Caco-2 (cell line): ENCODE measurements around the gene GPA33. TPM values are rescaled to one million over a fixed set of nuclear protein-coding genes. Genes with fewer than 3 reads are reported as not detected.

Experiments
- BruUV-seq: library from RNA; stranded (reverse); fragments of 400-500 nt; replicated peaks from 2 replicates; lab custom pipeline; 2021; lab: Mats Ljungman, UMichigan
- CTCF ChIA-PET: fragments of 300-600 bp; sonication (Branson Sonifier 250); formaldehyde crosslinking; loops from one replicate; lab custom pipeline; 2022; ENCODE audit warnings: antibody characterized with exemption; lab: Charles Lee
- POLR2A ChIA-PET: fragments of 300-600 bp; sonication (Branson Sonifier 250); formaldehyde crosslinking; loops from one replicate; lab custom pipeline; 2022; ENCODE audit warnings: antibody characterized with exemption; lab: Charles Lee
- DNase-seq, 2 experiments: peaks; one replicate each; pipeline versions ENCODE4 v3.0.0 to v3.0.0-alpha.2; 2020 to 2022
- H3K27me3 ChIP-seq: replicated peaks from 2 replicates; pipeline ENCODE4 v1.6.0; 2011; ENCODE audit warnings: low read length; ENCODE audit not compliant: control insufficient read depth, insufficient read depth
- H3K36me3 ChIP-seq: 2 replicates; pipeline ENCODE4 v1.5.1; 2011; ENCODE audit warnings: low read length; ENCODE audit not compliant: control insufficient read depth, insufficient read depth
- H3K4me1 ChIP-seq: fragments of 250-450 bp; sonication (Bioruptor Pico); 2 replicates; pipeline ENCODE4 v1.5.1; 2020; ENCODE audit warnings: mild to moderate bottlenecking
- H3K4me3 ChIP-seq: 2 replicates; pipeline ENCODE4 v1.5.1; 2011; ENCODE audit warnings: low read depth, mild to moderate bottlenecking, control low read depth, low read length
- H3K9me3 ChIP-seq: fragments of 250-450 bp; sonication (Bioruptor Pico); 2 replicates; pipeline ENCODE4 v1.5.1; 2020; ENCODE audit warnings: mild to moderate bottlenecking, moderate library complexity
- H3K27ac Mint-ChIP-seq: one replicate; pipeline ENCODE4 v1.8.0; 2022; ENCODE audit warnings: mixed read lengths; ENCODE audit not compliant: unreplicated experiment
- H3K27me3 Mint-ChIP-seq: one replicate; pipeline ENCODE4 v1.8.0; 2022; ENCODE audit warnings: mixed read lengths; ENCODE audit not compliant: insufficient read depth, unreplicated experiment
- H3K36me3 Mint-ChIP-seq: one replicate; pipeline ENCODE4 v1.8.0; 2022; ENCODE audit warnings: mild to moderate bottlenecking, mixed read lengths; ENCODE audit not compliant: insufficient read depth, unreplicated experiment
- H3K4me1 Mint-ChIP-seq: one replicate; pipeline ENCODE4 v1.8.0; 2022; ENCODE audit warnings: low read depth, mixed read lengths; ENCODE audit not compliant: unreplicated experiment
- H3K4me3 Mint-ChIP-seq: one replicate; pipeline ENCODE4 v1.8.0; 2022; ENCODE audit warnings: mild to moderate bottlenecking, moderate library complexity, mixed read lengths; ENCODE audit not compliant: unreplicated experiment
- H3K9me3 Mint-ChIP-seq: one replicate; pipeline ENCODE4 v1.8.0; 2022; ENCODE audit warnings: mixed read lengths; ENCODE audit not compliant: unreplicated experiment
- CTCF ChIP-seq, 2 experiments: fragments of 200-600 bp in 1 of 2; IDR thresholded peaks; 1 replicate in 1 of 2; 2 replicates in 1 of 2; pipeline versions ENCODE4 v1.5.1 to v1.8.0; 2011 to 2022; ENCODE audit warnings: antibody characterized with exemption in 1 of 2, control low read depth in 1 of 2, inconsistent platforms in 1 of 2, low read depth in 1 of 2, low read length in 1 of 2, mild to moderate bottlenecking in 1 of 2, moderate library complexity in 1 of 2; ENCODE audit not compliant: insufficient read depth in 1 of 2, severe bottlenecking in 1 of 2, unreplicated experiment in 1 of 2
- intact Hi-C: fragments of 100-400 bp; cut with micrococcal nuclease; formaldehyde crosslinking; loops from one replicate; pipeline ENCODE4 v1.10.0; 2022; ENCODE audit not compliant: unreplicated experiment
- total RNA-seq: library from RNA; stranded (reverse); gene quantifications from 2 replicates; pipeline ENCODE4 v1.2.3, GENCODE V29; 2022

Gene GPA33
- total RNA-seq, 1 experiment from 2014 or later = not detected

DNA sequence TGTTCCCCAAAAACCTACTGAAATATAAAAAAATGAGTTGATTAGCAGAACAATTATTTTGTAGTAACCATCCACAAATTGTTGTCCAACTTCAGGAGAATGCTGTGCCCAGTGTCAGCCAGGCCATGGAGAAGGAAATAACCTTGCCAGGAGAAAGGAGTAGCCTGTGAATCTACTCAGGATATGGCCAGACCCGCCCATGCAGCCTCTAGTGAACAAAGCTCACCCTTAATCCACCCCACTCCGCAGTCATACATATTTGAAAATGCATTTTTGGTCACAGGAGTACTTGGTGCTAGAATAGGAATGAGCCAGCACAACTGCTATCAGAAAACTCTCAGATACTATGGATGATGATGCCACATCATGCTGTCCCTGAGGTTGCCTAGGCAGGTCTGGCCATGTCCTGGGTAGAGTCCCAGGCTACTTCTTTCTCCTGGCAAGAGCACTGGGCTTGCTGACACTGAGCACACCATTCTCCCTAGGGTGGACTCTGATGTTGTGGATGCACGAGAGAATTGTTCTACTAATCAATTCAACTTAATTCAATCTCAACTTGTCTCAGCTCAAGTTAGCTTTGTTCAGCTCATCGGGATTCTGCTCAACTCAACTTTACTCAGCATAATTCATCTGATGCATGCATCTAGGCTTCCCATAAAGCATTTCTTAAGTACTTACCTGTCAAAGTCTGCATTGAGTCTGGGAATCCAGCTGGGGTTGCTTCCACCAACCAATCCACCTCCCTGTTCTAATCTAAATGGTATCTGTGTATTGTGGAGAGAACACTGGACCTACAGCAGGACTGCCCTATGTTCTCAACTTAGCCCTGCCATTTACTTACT is 21.9 kb upstream of the GPA33 start:
- intact Hi-C loops = no loop called here
- no peak overlapping the region for H3K4me3 Mint-ChIP-seq
- ChIA-PET POLR2A (no interaction called here), CTCF (no interaction called here)
- TF ChIP-seq CTCF (IDR thresholded peaks at IDR 0.05; ENCODE audit: insufficient read depth in 1 of 2, low read depth in 1 of 2, low read length in 1 of 2, severe bottlenecking in 1 of 2, unreplicated experiment in 1 of 2) = no peak
- peaks cover 10% of the 10 kb centered on the region for H3K27me3 Mint-ChIP-seq
- DNase-seq = no peak
- no peak overlapping the region for H3K27ac Mint-ChIP-seq
- H3K4me1 Mint-ChIP-seq = peaks cover 15% of the 10 kb centered on the region
- H3K4me1 ChIP-seq = no peaks in the 10 kb centered on the region
- no peaks in the 10 kb centered on the region for H3K27me3 ChIP-seq
- no peaks in the 10 kb centered on the region for H3K36me3 ChIP-seq
- no TSS peak for BruUV-seq
- H3K9me3 Mint-ChIP-seq = no peaks in the 10 kb centered on the region
- H3K36me3 Mint-ChIP-seq = no peaks in the 10 kb centered on the region
- no peaks in the 10 kb centered on the region for H3K9me3 ChIP-seq
- no peak overlapping the region for H3K4me3 ChIP-seq

DNA sequence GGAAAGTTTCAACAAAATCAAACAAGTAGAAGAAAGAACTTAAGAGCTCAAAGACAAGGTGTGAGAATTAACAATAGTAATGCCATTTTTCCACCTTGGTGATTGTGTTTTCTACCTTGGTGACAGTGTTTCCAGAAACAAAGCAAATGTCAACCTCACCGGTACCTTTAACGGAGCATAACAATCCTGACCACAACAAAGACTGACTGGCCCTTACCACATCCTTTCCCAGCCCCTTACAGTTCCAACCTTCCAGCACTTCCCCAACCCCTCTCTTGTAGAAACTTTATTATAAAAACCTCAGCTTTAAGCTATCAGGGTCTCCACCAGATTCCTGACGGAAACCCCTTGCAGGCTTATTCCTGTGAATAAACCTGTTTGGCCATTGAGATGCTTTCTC is 20.4 kb upstream of the GPA33 start:
- DNase-seq = no peak
- no TSS peak for BruUV-seq
- no peaks in the 10 kb centered on the region for H3K36me3 Mint-ChIP-seq
- H3K4me1 Mint-ChIP-seq = peaks cover 17% of the 10 kb centered on the region
- TF ChIP-seq CTCF (IDR thresholded peaks at IDR 0.05; ENCODE audit: insufficient read depth in 1 of 2, low read depth in 1 of 2, low read length in 1 of 2, severe bottlenecking in 1 of 2, unreplicated experiment in 1 of 2) = no peak
- ChIA-PET POLR2A (no interaction called here), CTCF (no interaction called here)
- H3K27ac Mint-ChIP-seq = no peak overlapping the region
- intact Hi-C loops = no loop called here
- peaks cover 4% of the 10 kb centered on the region; the same call in 1 of the 2 replicates for H3K4me1 ChIP-seq
- no peak overlapping the region for H3K4me3 ChIP-seq
- H3K9me3 ChIP-seq = no peaks in the 10 kb centered on the region
- H3K9me3 Mint-ChIP-seq = no peaks in the 10 kb centered on the region
- H3K36me3 ChIP-seq = no peaks in the 10 kb centered on the region
- no peak overlapping the region for H3K4me3 Mint-ChIP-seq
- no peaks in the 10 kb centered on the region for H3K27me3 ChIP-seq
- peaks cover 10% of the 10 kb centered on the region for H3K27me3 Mint-ChIP-seq

DNA sequence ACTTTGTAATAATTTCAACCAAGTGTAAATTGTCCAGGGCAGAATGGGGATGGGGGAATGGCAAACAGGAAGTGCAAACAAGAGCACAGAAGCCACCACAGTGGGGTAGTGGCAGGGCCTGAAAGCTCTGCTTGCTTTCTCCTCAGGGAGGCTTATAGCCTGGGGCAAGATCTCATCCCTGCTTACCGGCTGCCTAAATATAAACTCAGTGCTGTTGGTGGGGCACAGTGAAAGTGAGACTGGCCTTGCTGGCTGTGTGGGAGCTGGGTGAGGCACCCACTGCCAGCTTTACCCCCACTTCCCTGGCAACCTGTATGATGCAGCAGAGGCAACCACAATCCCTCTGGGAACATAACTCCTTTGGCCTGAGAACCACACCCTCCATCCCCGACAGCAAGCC is 18.9 kb upstream of the GPA33 start:
- peaks cover 26% of the 10 kb centered on the region for H3K4me1 Mint-ChIP-seq
- no peak overlapping the region for H3K27ac Mint-ChIP-seq
- ChIA-PET CTCF (interaction anchor here (1.5 kb wide), 1 partner anchor 111 kb away, joined by 7 read pairs; the partner anchor contains the start of gene POU2F1), POLR2A (no interaction called here)
- H3K4me3 ChIP-seq = no peak overlapping the region
- no peak overlapping the region for H3K4me3 Mint-ChIP-seq
- H3K36me3 Mint-ChIP-seq = no peaks in the 10 kb centered on the region
- H3K27me3 ChIP-seq = no peaks in the 10 kb centered on the region
- H3K36me3 ChIP-seq = no peaks in the 10 kb centered on the region
- BruUV-seq = no TSS peak
- intact Hi-C loops = no loop called here
- H3K9me3 ChIP-seq = no peaks in the 10 kb centered on the region
- peaks cover 10% of the 10 kb centered on the region; the same call in 1 of the 2 replicates for H3K4me1 ChIP-seq
- no peaks in the 10 kb centered on the region for H3K9me3 Mint-ChIP-seq
- H3K27me3 Mint-ChIP-seq = peaks cover 5% of the 10 kb centered on the region
- DNase-seq = no peak
- TF ChIP-seq CTCF (IDR thresholded peaks at IDR 0.05; ENCODE audit: insufficient read depth in 1 of 2, low read depth in 1 of 2, low read length in 1 of 2, severe bottlenecking in 1 of 2, unreplicated experiment in 1 of 2) = no peak
